CD4-positive, CD25-positive, alpha-beta regulatory T cell (primary cell): ENCODE data around the gene PDRG1. TPM values are rescaled to one million over a fixed set of nuclear protein-coding genes. Genes with fewer than 3 reads are reported as not detected.

ENCODE experiments used
- ATAC-seq, 2 donors: fragments of 150-1000 bp; cut with Tn5 transposase; one replicate each; pipeline ENCODE4 v1.10.0; 2021; ENCODE audit warnings: low read depth in 2 of 2, moderate number of reproducible peaks in 2 of 2, moderate library complexity in 1 of 2
- DNase-seq, 3 donors: peaks; one replicate each; pipeline versions ENCODE4 v3.0.0 to v3.0.0-alpha.2; 2012 to 2022; ENCODE audit warnings: mixed read lengths in 1 of 3
- H3K27ac ChIP-seq: one replicate; pipeline ENCODE4 v1.7.0; 2013; ENCODE audit warnings: mild to moderate bottlenecking, low read length; ENCODE audit not compliant: insufficient read depth, poor library complexity, severe bottlenecking
- H3K27me3 ChIP-seq: one replicate; pipeline ENCODE4 v1.7.0; 2013; ENCODE audit warnings: low read length; ENCODE audit not compliant: control insufficient read depth, insufficient read depth
- H3K36me3 ChIP-seq: one replicate; pipeline ENCODE4 v1.7.0; 2013; ENCODE audit warnings: mild to moderate bottlenecking, low read length, moderate library complexity; ENCODE audit not compliant: control insufficient read depth, insufficient read depth
- H3K4me1 ChIP-seq: 2 replicates; pipeline ENCODE4 v1.7.0; 2013; ENCODE audit warnings: mild to moderate bottlenecking, low read length; ENCODE audit not compliant: insufficient read depth, control insufficient read depth, poor library complexity, severe bottlenecking
- H3K4me3 ChIP-seq: one replicate; pipeline ENCODE4 v1.7.0; 2013; ENCODE audit warnings: low read depth, mild to moderate bottlenecking, low read length, moderate library complexity
- H3K9me3 ChIP-seq, 2 experiments: 1 replicate in 1 of 2; 2 replicates in 1 of 2; pipeline ENCODE4 v1.7.0; 2013; ENCODE audit warnings: low read length in 2 of 2, mild to moderate bottlenecking in 1 of 2, moderate library complexity in 1 of 2; ENCODE audit not compliant: control insufficient read depth in 2 of 2
- H3K27ac Mint-ChIP-seq, 3 donors: one replicate each; pipeline ENCODE4 v1.8.0; 2020 to 2022; ENCODE audit warnings: mild to moderate bottlenecking in 3 of 3, mixed read lengths in 3 of 3, moderate library complexity in 2 of 3
- H3K27me3 Mint-ChIP-seq: one replicate; pipeline ENCODE4 v1.8.0; 2022; ENCODE audit warnings: mild to moderate bottlenecking, mixed read lengths
- H3K36me3 Mint-ChIP-seq: one replicate; pipeline ENCODE4 v1.8.0; 2020; ENCODE audit warnings: mixed read lengths
- H3K4me1 Mint-ChIP-seq, 4 donors: one replicate each; pipeline ENCODE4 v1.8.0; 2020 to 2022; ENCODE audit warnings: mixed read lengths in 4 of 4, mild to moderate bottlenecking in 1 of 4
- H3K4me3 Mint-ChIP-seq, 4 donors: one replicate each; pipeline ENCODE4 v1.8.0; 2020 to 2022; ENCODE audit warnings: mild to moderate bottlenecking in 4 of 4, mixed read lengths in 4 of 4, moderate library complexity in 3 of 4
- H3K9me3 Mint-ChIP-seq, 7 donors: one replicate each; pipeline ENCODE4 v1.8.0; 2020 to 2022; ENCODE audit warnings: mixed read lengths in 7 of 7, mild to moderate bottlenecking in 3 of 7, moderate library complexity in 2 of 7
- polyA plus RNA-seq, 4 donors: library from polyadenylated mRNA; unstranded; fragments of 300-500 nt; fragmentation: Illumina TruSeq; gene quantifications; one replicate each; pipeline ENCODE4 v1.2.3, GENCODE V29; 2021
- total RNA-seq: library from RNA; stranded (reverse); gene quantifications from one replicate; pipeline ENCODE4 v1.2.3, GENCODE V29; 2022

Gene PDRG1
- total and polyA plus RNA-seq, 5 donors from 2014 or later, result 10.3 to 27.6 (median 19.3) TPM

DNA sequence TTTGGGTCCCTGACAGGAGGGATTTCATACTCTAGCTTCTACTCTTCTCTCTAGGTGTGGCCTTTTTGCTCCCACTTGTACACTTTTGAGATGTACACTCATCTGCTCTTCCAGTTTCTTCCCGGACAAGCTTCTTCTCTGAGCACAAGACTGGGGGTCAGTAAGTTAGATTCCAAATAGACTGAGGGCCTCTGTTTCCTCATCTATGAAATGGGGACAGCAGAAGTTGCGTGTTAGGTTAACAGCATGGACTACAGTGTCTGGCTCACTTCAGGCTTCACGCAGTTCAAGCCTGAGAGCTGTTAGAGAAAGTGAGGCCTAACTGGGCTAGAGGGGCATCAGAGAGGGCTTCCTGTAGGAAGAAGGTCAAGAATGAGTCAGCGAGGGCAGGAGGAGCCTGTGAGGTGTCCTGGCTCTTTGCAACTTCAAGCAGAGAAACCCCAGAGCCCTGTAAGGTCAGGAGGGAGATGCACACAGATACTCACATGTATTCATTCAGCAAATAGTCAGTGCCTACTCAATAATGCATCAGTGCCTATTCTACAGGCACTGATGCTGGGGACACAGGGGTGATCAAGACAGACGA lies 36.7 kb upstream of the PDRG1 start:
- no peak overlapping the region for H3K4me3 Mint-ChIP-seq
- no peak overlapping the region for H3K4me3 ChIP-seq
- no peak for DNase-seq
- H3K27ac Mint-ChIP-seq, result no peak overlapping the region
- H3K4me1 ChIP-seq, result no peaks in the 10 kb centered on the region
- H3K9me3 Mint-ChIP-seq, result peaks cover 0 to 1% (median 0%) of the 10 kb centered on the region in 7 donors
- H3K27me3 Mint-ChIP-seq, result peaks cover 16% of the 10 kb centered on the region
- H3K36me3 ChIP-seq, result no peaks in the 10 kb centered on the region
- no peaks in the 10 kb centered on the region for H3K9me3 ChIP-seq
- H3K36me3 Mint-ChIP-seq, result no peaks in the 10 kb centered on the region
- no peak for ATAC-seq
- no peaks in the 10 kb centered on the region for H3K27me3 ChIP-seq
- peaks cover 0 to 4% (median 0%) of the 10 kb centered on the region in 4 donors for H3K4me1 Mint-ChIP-seq
- H3K27ac ChIP-seq, result no peak overlapping the region

- ATAC-seq, result no peak
Observed at GRCh38 chr20:31987744-31988143, 35.9 kb upstream of the PDRG1 start.

DNA sequence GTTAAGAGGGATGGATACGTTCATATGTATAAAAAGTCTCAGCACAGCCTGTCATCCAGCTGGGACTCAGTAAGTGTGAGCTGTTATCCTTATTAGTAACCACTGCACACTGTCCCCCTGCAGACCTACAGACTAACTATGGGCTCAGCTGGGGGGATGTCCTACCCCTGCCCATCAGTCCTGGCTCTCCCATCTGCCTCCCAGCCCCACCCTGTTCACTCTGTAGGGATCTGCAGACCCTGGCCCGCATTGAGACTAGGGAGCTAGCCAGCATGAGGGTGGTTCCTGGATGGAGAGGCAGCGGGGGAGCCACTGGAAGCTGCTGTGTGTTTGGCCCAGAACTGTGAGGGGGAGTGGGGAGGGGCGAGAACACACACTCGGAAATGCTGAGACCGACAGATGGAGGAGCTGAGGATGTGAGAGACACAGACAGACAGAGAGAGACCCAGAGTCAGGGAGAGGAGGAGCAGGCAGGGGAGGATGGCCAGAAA lies 33.2 kb upstream of the PDRG1 start:
- no peaks in the 10 kb centered on the region for H3K4me1 ChIP-seq
- H3K27ac ChIP-seq, result no peak overlapping the region
- H3K27ac Mint-ChIP-seq, result no peak overlapping the region
- no peak for DNase-seq
- no peak overlapping the region for H3K4me3 Mint-ChIP-seq
- no peaks in the 10 kb centered on the region for H3K9me3 ChIP-seq
- ATAC-seq, result no peak
- no peaks in the 10 kb centered on the region for H3K27me3 ChIP-seq
- H3K36me3 Mint-ChIP-seq, result no peaks in the 10 kb centered on the region
- H3K4me3 ChIP-seq, result no peak overlapping the region
- H3K27me3 Mint-ChIP-seq, result peaks cover 24% of the 10 kb centered on the region
- peaks cover 0 to 4% (median 0%) of the 10 kb centered on the region in 4 donors for H3K4me1 Mint-ChIP-seq
- H3K36me3 ChIP-seq, result no peaks in the 10 kb centered on the region
- H3K9me3 Mint-ChIP-seq, result no peaks in the 10 kb centered on the region

More at GRCh38 chr20:31987744-31988143, 35.9 kb upstream of the PDRG1 start:
- H3K27me3 Mint-ChIP-seq, result peaks cover 16% of the 10 kb centered on the region
- Histone ChIP-seq H3K27me3 (no peaks in the 10 kb centered on the region), H3K4me3 (no peak overlapping the region), H3K36me3 (no peaks in the 10 kb centered on the region), H3K9me3 (no peaks in the 10 kb centered on the region), H3K4me1 (no peaks in the 10 kb centered on the region), H3K27ac (no peak overlapping the region)
- H3K27ac Mint-ChIP-seq, result no peak overlapping the region
- H3K36me3 Mint-ChIP-seq, result no peaks in the 10 kb centered on the region
- no peak overlapping the region for H3K4me3 Mint-ChIP-seq
- H3K9me3 Mint-ChIP-seq, result peaks cover 0 to 1% (median 0%) of the 10 kb centered on the region in 7 donors
- DNase-seq, result no peak
- peaks cover 0 to 4% (median 0%) of the 10 kb centered on the region in 4 donors for H3K4me1 Mint-ChIP-seq

DNA sequence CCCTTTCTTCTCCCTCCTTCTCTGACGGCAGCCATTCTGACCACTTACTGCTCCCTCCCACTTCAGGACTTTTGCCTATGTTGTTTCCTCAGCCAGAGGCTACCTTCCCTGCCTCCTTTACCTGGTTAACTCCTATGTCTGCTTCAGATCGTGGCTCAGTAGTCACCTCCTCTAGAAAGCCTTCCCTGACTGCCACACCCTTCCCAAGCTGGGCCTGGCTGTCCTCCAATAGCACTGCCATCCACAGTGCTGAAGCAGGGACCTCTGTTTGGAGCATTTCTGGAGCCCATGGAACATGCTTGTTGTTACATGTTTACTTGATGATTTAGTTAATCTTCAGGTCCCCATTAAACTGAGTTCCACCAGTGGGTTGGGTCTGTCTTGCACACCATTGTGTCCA lies 29.9 kb upstream of the PDRG1 start:
- H3K27me3 ChIP-seq, result peaks cover 2% of the 10 kb centered on the region
- no peaks in the 10 kb centered on the region for H3K4me1 Mint-ChIP-seq
- H3K36me3 Mint-ChIP-seq, result no peaks in the 10 kb centered on the region
- no peaks in the 10 kb centered on the region for H3K9me3 Mint-ChIP-seq
- no peak overlapping the region for H3K27ac ChIP-seq
- no peak overlapping the region for H3K4me3 Mint-ChIP-seq
- no peaks in the 10 kb centered on the region for H3K9me3 ChIP-seq
- H3K27me3 Mint-ChIP-seq, result peaks cover 21% of the 10 kb centered on the region
- no peaks in the 10 kb centered on the region for H3K36me3 ChIP-seq
- no peak overlapping the region for H3K27ac Mint-ChIP-seq
- H3K4me1 ChIP-seq, result no peaks in the 10 kb centered on the region
- DNase-seq (no peak), ATAC-seq (no peak)
- H3K4me3 ChIP-seq, result no peak overlapping the region

DNA sequence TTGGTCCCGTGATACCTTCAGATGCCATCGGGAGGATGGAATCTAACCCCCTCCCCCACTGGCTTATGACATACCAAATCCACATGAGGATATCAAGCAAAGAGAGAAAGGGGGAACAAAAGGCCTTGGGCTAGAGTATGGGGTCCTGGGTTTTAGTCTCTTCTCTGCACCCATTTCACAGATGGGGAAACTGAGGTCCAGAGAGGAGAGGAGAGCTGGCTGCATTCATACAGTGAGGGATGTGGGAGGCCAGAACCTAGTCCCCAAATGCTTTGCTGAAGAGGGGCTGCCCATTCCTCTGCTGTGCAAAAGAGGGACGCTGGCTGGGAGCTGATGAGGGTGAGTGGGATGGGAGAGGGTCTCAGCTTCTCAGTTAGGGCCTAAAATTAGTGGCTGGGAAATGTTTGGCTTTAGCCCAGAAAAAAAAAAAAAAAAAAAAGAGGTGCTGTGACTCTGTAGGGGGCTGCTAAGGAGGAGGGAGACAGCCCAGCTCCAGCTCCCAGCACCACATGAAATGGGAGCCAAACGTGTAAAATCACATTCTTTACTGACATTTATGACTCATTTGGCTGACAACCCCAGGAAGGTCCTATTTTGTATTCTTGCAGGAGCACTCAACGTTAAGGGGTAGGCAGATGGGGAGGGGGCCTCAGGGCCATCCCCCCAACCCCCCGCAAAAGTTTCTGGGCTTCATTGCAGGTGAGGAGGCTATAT lies 28.0 kb upstream of the PDRG1 start:
- H3K4me3 ChIP-seq, result no peak overlapping the region
- peaks cover 31% of the 10 kb centered on the region for H3K27me3 Mint-ChIP-seq
- H3K4me3 Mint-ChIP-seq, result no peak overlapping the region
- no peaks in the 10 kb centered on the region for H3K36me3 Mint-ChIP-seq
- no peak overlapping the region for H3K27ac ChIP-seq
- DNase-seq, result no peak
- no peak for ATAC-seq
- no peaks in the 10 kb centered on the region for H3K9me3 ChIP-seq
- H3K27me3 ChIP-seq, result peaks cover 2% of the 10 kb centered on the region
- no peak overlapping the region for H3K27ac Mint-ChIP-seq
- no peaks in the 10 kb centered on the region for H3K4me1 ChIP-seq
- H3K9me3 Mint-ChIP-seq, result no peaks in the 10 kb centered on the region
- no peaks in the 10 kb centered on the region for H3K4me1 Mint-ChIP-seq
- no peaks in the 10 kb centered on the region for H3K36me3 ChIP-seq

DNA sequence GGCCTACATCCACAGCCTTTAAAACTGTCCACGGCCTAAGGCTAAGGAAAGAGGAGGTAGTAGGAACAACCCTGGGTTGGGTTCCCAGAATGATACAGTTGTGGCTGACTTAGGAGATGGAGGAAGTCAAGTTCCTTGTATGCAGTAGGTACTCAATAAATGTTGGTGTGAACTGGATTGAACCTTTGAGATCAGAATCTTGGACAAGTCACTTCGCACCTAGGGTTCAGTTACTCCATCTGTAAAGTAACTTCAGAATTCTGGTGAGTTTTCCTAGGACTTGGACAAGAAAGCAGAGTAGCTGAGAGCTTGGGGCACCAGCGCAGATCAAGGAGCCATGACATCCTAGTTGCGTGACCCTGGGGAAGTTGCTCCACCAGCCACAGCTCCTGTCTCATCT lies 25.2 kb upstream of the PDRG1 start:
- no peak for DNase-seq
- no peaks in the 10 kb centered on the region for H3K36me3 Mint-ChIP-seq
- no peak overlapping the region for H3K4me3 Mint-ChIP-seq
- H3K27me3 Mint-ChIP-seq, result peaks cover 23% of the 10 kb centered on the region
- H3K27me3 ChIP-seq, result peaks cover 2% of the 10 kb centered on the region
- H3K9me3 Mint-ChIP-seq, result no peaks in the 10 kb centered on the region
- no peak overlapping the region for H3K27ac Mint-ChIP-seq
- H3K4me3 ChIP-seq, result no peak overlapping the region
- no peak for ATAC-seq
- no peaks in the 10 kb centered on the region for H3K4me1 ChIP-seq
- no peak overlapping the region for H3K27ac ChIP-seq
- no peaks in the 10 kb centered on the region for H3K4me1 Mint-ChIP-seq
- no peaks in the 10 kb centered on the region for H3K36me3 ChIP-seq
- H3K9me3 ChIP-seq, result no peaks in the 10 kb centered on the region

GRCh38 chr20:31975874-31976273 lies 24.0 kb upstream of the PDRG1 start:
- DNase-seq, result no peak
- Histone ChIP-seq H3K4me3 (no peak overlapping the region), H3K27me3 (peaks cover 7% of the 10 kb centered on the region), H3K36me3 (no peaks in the 10 kb centered on the region), H3K9me3 (no peaks in the 10 kb centered on the region), H3K4me1 (no peaks in the 10 kb centered on the region), H3K27ac (no peak overlapping the region)
- no peak for ATAC-seq
- no peaks in the 10 kb centered on the region for H3K4me1 Mint-ChIP-seq
- H3K9me3 Mint-ChIP-seq, result peaks cover 0 to 1% (median 0%) of the 10 kb centered on the region in 7 donors
- H3K36me3 Mint-ChIP-seq, result no peaks in the 10 kb centered on the region
- no peak overlapping the region for H3K4me3 Mint-ChIP-seq
- H3K27me3 Mint-ChIP-seq, result peaks cover 20% of the 10 kb centered on the region
- H3K27ac Mint-ChIP-seq, result no peak overlapping the region
